CD4-positive, alpha-beta T cell treated with Interleukin-15 for 1 hour (primary cell): ENCODE data around the gene IFITM1.
A peak's percentile ranks its signal among the peaks of the same experiment; 100 is the strongest.
"Not testable (repeated sequence)": the region's sequence is repeated elsewhere in the genome, so short reads cannot be mapped to it uniquely, and the experiment has no call there.

Experiments
- DNase-seq: peaks from one replicate; pipeline ENCODE4 v3.0.0-alpha.2; 2020

IFITM1 gene

GRCh38 chr11:309979-310572 is 3.8 kb upstream of the IFITM1 start:
- not testable (repeated sequence) for DNase-seq

GRCh38 chr11:311013-311748 is 2.7 kb upstream of the IFITM1 start:
- DNase-seq: not testable (repeated sequence)

- no peak for DNase-seq
Measured at GRCh38 chr11:312092-312816, 1.6 kb upstream of the IFITM1 start.

GRCh38 chr11:313304-313786 is 495 bp upstream of the IFITM1 start:
- DNase-seq: no peak

- DNase-seq: not testable (repeated sequence)
Measured at GRCh38 chr11:314554-314875, 675 bp downstream of the IFITM1 start.

DNA sequence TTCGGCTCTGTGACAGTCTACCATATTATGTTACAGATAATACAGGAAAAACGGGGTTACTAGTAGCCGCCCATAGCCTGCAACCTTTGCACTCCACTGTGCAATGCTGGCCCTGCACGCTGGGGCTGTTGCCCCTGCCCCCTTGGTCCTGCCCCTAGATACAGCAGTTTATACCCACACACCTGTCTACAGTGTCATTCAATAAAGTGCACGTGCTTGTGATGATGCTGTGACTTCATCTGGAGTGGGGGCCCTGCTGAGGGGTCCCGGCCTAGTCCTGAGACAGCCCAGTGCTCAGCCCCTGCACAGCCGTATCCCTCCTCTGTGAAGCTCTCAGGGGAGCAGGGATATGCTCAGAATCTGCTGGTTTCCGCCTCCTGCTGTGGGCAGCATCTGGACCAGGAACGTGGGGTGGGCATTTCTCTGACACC is 1.2 kb downstream of the IFITM1 start:
- DNase-seq: no peak

DNA sequence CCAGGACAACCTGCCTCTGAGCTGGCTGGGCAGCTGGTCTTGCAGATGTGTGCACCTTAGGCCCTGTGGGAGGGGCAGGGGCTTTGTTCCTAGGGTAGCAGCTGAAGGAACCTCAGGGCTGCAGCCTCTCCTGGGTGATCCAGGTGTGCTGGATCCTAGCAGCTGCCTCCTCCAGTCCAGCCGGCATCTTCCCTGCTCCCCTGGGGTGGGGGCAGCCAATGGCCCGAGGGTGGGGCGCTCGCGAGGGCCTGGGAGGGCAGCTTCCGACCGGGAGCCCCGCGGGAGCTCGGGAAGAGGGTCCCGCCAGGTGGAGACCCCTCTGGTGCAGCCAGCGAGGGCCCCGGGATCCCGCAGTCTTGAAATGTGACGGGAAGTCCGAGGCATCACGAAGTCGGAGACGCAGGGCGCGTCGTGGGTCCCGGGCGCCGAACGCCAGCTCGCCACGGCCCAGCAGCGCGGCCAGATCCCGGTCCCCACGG is 1.7 kb downstream of the IFITM1 start:
- DNase-seq: no peak

DNA sequence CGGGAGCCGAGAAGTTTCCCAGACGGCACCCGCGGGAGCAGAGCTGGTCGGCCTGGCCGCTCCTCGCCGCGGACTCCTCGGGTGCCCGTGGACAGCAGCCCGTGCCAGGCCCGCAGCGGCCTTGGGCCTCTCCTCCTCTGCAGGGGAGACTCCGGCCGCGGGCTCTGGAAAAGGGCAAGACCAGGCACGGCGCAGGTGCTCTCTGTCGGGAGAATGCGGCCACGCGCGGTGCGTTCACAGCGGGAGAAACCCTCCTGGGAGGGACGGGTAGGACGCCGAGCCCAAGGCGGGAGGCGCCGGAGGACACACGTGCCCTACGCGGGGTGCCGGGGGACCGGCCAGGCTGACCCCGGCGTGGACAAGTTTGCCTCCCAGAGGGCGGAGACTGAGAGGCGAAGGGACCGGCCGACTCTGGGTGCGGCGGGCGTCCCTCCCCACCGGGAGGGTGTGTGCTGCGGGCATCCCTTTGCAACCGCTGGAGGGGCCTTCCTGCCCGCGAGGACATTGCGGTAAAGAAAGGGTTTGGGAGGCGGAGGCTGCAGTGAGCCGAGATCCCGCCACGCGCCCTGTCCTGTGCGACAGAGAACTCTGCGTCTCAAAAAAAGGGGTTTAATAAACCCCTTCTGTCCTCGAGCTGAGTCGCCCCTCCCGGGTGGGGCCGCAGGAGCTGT is 2.3 kb downstream of the IFITM1 start:
- no peak for DNase-seq

GRCh38 chr11:316891-317301 is 3.1 kb downstream of the IFITM1 start:
- no peak for DNase-seq

DNA sequence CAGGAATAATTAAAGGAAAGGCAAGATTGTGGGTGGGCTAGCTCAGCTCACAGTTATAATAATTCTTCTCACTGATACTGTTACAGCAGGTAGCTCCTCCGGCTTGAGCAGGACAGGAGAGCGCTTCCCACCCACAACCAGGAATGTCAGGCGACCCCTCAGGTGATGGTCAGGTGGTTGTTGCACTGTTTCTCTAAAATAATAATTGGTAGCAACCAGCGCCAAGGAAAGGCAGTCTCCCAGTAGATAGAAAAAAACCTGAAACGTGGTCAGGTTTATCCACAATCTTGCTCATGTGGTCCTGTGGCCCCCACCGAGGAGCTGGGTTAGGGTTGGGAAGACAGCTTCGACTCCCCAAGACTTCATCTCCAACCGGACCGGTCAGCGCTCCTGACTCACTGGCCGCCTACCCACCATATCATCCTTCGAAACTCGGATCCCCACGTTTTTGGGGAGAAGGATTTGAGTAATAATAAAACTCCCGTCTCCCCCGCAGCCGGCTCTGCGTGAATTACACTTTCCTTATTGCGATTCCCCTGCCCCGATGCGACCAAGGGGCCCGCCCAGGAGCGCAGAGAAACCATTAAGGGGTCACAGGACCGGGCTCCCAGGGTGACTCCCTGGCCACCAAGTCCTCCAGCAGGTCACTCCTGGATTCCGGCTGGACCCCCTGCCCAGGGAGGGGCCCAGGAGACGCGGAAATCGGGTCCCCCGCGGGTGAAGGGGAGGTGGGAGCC is 4.0 kb downstream of the IFITM1 start:
- not testable (repeated sequence) for DNase-seq

DNA sequence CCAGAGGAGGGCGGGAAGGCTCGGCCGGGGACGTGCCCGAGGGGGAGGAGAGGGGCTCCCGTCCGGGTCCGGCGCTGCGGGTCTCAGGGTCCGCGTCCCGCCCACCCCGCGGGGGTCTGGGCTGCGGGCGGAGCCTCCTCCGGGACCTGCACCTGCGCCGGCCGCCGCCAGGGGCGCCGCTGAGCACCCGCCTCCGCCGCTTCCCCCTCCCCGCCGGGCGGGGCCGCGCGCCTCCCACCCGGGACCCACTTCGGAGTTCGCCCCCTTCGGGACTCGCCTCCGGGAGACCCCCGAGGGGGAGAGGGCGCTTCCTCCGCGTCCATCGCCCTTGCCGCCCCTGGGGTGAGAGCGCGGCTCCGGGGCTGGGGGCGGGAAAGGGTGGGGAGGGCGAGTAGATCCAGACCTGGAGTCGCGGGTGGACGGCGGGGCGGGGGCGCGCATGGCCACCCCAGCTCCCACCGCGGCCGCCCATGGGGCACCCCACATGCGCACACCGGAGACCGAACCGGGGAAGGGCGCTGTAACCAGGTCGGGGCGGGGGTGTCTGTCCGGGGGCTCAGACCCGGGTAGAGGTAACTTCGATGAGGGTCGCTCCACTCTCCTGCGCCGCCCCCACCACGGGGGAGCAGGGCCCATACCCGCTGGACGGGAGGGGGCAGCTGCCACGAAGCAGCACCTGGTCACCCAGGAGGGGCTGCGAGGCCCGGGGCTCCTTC is 4.7 kb downstream of the IFITM1 start:
- DNase-seq: not testable (repeated sequence)

- not testable (repeated sequence) for DNase-seq
Measured at GRCh38 chr11:319121-319887, 5.5 kb downstream of the IFITM1 start.

DNA sequence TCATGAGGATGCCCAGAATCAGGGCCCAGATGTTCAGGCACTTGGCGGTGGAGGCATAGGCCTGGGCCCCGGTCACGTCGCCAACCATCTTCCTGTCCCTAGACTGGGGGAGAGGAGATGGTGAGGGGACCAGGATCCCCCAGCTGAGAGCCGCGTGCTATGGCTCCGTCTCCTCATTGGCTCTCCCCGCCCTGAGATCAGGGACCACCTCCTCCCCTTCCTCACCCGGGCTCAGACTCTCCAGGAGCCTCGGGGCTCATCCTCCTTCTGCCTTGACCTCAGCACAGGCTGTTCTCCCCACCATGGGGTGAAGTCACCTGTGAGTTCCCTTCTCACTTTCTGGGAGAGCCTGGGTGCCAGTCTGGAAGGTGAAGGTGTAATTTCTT is 6.0 kb downstream of the IFITM1 start:
- not testable (repeated sequence) for DNase-seq

DNA sequence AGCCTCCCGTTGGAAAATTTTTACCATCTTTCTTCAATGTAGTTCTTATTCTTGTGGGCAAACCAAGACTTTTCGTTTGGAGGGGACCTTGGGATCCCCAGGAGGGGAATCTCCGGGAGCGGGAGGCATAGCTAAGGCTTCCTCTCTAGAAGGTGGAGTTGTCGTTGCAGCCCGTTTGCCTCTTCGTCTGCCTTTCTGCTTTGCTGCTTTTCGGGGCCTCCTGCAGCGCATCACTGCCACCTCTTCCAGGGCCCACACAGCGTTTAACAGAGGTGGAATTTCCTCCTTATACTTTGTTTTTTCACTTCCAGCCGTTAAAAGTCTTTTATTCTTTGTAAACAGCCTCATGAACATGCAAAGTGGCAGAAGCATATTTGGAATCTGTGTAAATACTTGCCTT is 10.3 kb downstream of the IFITM1 start:
- no peak for DNase-seq

GRCh38 chr11:324593-325517 is 11.0 kb downstream of the IFITM1 start:
- DNase-seq: not testable (repeated sequence)

DNA sequence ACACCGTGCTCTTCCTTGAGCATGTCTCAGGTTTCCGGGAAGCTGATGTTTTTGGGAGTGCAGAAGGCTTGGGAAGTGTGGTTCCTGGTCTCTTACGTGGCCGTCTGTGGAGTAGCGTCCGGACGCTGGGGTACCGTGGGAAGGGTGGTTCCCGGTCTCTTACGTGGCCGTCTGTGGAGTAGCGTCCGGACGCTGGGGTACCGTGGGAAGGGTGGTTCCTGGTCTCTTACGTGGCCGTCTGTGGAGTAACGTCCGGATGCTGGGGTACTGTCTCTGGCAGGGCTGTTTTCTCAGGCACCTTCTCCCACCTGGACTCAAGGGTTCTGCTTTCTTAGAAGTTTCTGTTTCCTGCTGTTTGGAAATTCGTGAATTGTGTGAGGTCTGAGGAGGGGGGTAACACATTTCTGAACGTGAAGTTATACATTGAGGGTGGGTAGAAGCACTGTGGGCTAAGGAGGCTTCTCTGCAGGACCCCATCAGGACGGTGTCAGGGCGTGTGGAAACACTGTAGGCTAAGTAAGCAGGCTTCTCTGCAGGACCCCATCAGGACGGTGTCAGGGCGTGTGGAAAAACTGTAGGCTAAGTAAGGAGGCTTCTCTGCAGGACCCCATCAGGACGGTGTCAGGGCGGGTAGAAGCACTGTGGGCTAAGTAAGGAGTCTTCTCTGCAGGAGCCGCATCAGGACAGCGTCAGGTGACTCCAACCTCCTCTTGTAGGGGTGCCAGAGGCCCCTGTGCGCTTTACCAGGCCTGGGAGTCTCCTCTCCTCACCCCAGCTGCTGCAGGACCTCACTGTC is 12.2 kb downstream of the IFITM1 start:
- DNase-seq: no peak

GRCh38 chr11:326592-326841 is 12.7 kb downstream of the IFITM1 start:
- DNase-seq: no peak

DNA sequence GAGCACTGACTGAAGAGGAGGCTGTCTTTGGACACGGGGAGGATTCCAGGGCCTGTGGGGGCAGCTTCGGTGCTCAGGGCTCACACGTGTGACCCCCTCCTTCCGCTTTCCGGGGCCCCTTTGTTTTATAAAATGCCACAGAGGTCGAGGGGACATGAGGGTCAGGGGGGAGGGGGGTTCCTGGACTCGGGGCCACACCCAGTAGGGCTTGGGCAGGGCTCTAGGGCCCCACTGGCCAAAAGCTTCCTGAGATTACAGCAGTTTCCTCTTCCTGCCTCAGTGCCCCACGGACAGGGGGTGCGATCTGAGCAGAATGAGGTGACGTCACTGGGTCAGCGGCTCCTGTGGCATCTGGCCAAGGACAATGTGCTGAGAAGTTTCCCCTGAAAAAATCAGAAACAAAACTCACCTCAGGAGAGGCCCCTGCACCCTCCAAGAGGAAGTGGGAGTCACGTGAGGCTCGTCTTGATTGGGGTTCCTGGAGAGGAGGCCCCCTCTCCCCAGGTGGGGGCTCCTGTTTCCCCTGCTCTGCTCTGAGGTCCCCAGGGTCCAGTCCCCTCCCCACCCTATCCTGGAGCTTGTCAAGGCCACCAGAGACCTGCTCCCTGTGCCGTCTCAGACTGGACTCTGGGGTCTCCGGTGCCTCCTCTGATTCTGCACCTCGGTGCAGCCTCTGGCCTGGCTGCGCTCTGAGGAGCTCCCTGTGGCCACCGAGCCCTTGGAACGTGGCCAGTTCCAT is 13.2 kb downstream of the IFITM1 start:
- DNase-seq: peak; percentile 85

- DNase-seq: no peak
Measured at GRCh38 chr11:327581-327923, 13.7 kb downstream of the IFITM1 start.
